CD14-positive monocyte (primary cell): ENCODE results near the gene S100A14. TPM values are rescaled to one million over a fixed set of nuclear protein-coding genes. Genes with fewer than 3 reads are reported as not detected.

ENCODE experiments used
- DNase-seq, 3 donors: peaks; one replicate each; pipeline ENCODE4 v3.0.0-alpha.2; 2011 to 2022
- H2AFZ ChIP-seq: 2 replicates; pipeline ENCODE4 v1.6.0; 2012; ENCODE audit warnings: mild to moderate bottlenecking, low read depth, low read length, inconsistent platforms; ENCODE audit not compliant: insufficient read depth, poor library complexity, severe bottlenecking
- H3K27ac ChIP-seq, 2 donors: 1 replicate in 1 of 2; 2 replicates in 1 of 2; pipeline ENCODE4 v1.5.1; 2012 to 2013; ENCODE audit warnings: low read length in 2 of 2, control low read depth in 1 of 2, inconsistent platforms in 1 of 2, low read depth in 1 of 2, mild to moderate bottlenecking in 1 of 2
- H3K27me3 ChIP-seq, 2 donors: one replicate each; pipeline versions ENCODE4 v1.6.0 to v1.6.1; 2011 to 2013; ENCODE audit warnings: low read length in 2 of 2; ENCODE audit not compliant: control insufficient read depth in 2 of 2, insufficient read depth in 2 of 2
- H3K36me3 ChIP-seq, 2 donors: replicated peaks in 1 of 2; 1 replicate in 1 of 2; 2 replicates in 1 of 2; pipeline versions ENCODE4 v1.5.1 to v1.6.1; 2012 to 2013; ENCODE audit warnings: low read length in 2 of 2, control low read depth in 1 of 2, inconsistent platforms in 1 of 2, mild to moderate bottlenecking in 1 of 2; ENCODE audit not compliant: insufficient read depth in 2 of 2, control insufficient read depth in 1 of 2
- H3K4me1 ChIP-seq, 2 donors: 1 replicate in 1 of 2; 2 replicates in 1 of 2; pipeline versions ENCODE4 v1.5.1 to v1.6.1; 2012 to 2013; ENCODE audit warnings: low read length in 2 of 2, control low read depth in 1 of 2, inconsistent platforms in 1 of 2, mild to moderate bottlenecking in 1 of 2, moderate library complexity in 1 of 2; ENCODE audit not compliant: insufficient read depth in 2 of 2, control insufficient read depth in 1 of 2
- H3K4me2 ChIP-seq: replicated peaks from 2 replicates; pipeline ENCODE3; 2012; ENCODE audit warnings: low read length, moderate library complexity, mild to moderate bottlenecking; ENCODE audit not compliant: poor library complexity, severe bottlenecking; ENCODE audit errors: extremely low read depth
- H3K4me3 ChIP-seq, 3 experiments: fragments of 200-600 bp in 1 of 3; sonication (generic) in 1 of 3; replicated peaks in 1 of 3; 1 replicate in 2 of 3; 2 replicates in 1 of 3; pipeline ENCODE4 v1.5.1; 2011 to 2013; ENCODE audit warnings: low read length in 3 of 3, mild to moderate bottlenecking in 3 of 3, control low read depth in 2 of 3, low read depth in 2 of 3, inconsistent platforms in 1 of 3, moderate library complexity in 1 of 3
- H3K79me2 ChIP-seq: 2 replicates; pipeline ENCODE4 v1.6.0; 2012; ENCODE audit warnings: mild to moderate bottlenecking, control low read depth, inconsistent platforms, low read length, moderate library complexity; ENCODE audit not compliant: insufficient read depth
- H3K9ac ChIP-seq: 2 replicates; pipeline ENCODE4 v1.6.0; 2017; ENCODE audit warnings: low read length, mild to moderate bottlenecking; ENCODE audit not compliant: insufficient read depth, poor library complexity, severe bottlenecking
- H3K9me3 ChIP-seq, 2 donors: replicated peaks in 1 of 2; 1 replicate in 1 of 2; 2 replicates in 1 of 2; pipeline versions ENCODE4 v1.5.1 to v1.6.1; 2012 to 2013; ENCODE audit warnings: low read length in 2 of 2, control low read depth in 1 of 2; ENCODE audit not compliant: control insufficient read depth in 1 of 2, insufficient read depth in 1 of 2
- H4K20me1 ChIP-seq: 2 replicates; pipeline ENCODE4 v1.6.0; 2012; ENCODE audit warnings: mild to moderate bottlenecking, low read length, control low read depth, moderate library complexity; ENCODE audit not compliant: insufficient read depth
- H3K27ac Mint-ChIP-seq, 7 donors: one replicate each; pipeline ENCODE4 v1.8.0; 2020; ENCODE audit warnings: mild to moderate bottlenecking in 7 of 7, mixed read lengths in 7 of 7, moderate library complexity in 6 of 7, inconsistent platforms in 2 of 7
- H3K27me3 Mint-ChIP-seq, 3 donors: one replicate each; pipeline ENCODE4 v1.8.0; 2021 to 2022; ENCODE audit warnings: low read depth in 3 of 3, mild to moderate bottlenecking in 3 of 3, mixed read lengths in 3 of 3, moderate library complexity in 3 of 3, inconsistent platforms in 1 of 3
- H3K36me3 Mint-ChIP-seq, 2 donors: one replicate each; pipeline ENCODE4 v1.8.0; 2020; ENCODE audit warnings: mixed read lengths in 2 of 2, inconsistent platforms in 1 of 2, mild to moderate bottlenecking in 1 of 2
- H3K4me1 Mint-ChIP-seq: one replicate; pipeline ENCODE4 v1.8.0; 2020; ENCODE audit warnings: mild to moderate bottlenecking, mixed read lengths
- H3K4me3 Mint-ChIP-seq, 2 donors: one replicate each; pipeline ENCODE4 v1.8.0; 2020; ENCODE audit warnings: mild to moderate bottlenecking in 2 of 2, mixed read lengths in 2 of 2, moderate library complexity in 1 of 2
- H3K9me3 Mint-ChIP-seq, 7 donors: one replicate each; pipeline ENCODE4 v1.8.0; 2020 to 2022; ENCODE audit warnings: mixed read lengths in 7 of 7, mild to moderate bottlenecking in 6 of 7, moderate library complexity in 6 of 7, inconsistent platforms in 2 of 7
- CTCF ChIP-seq: fragments of 200-600 bp; IDR thresholded peaks from one replicate; pipeline ENCODE4 v1.8.0; 2022; ENCODE audit warnings: antibody characterized with exemption, mild to moderate bottlenecking
- WGBS: methylation state at CpG from one replicate; pipeline ENCODE4 v1.1.5; 2013; ENCODE audit warnings: missing lambda C conversion rate; ENCODE audit not compliant: insufficient coverage; 5-methylcytosine and 5-hydroxymethylcytosine counted together
- intact Hi-C, 2 donors: fragments of 100-400 bp; cut with micrococcal nuclease; formaldehyde crosslinking; loops; one replicate each; pipeline versions ENCODE4 v1.15.0 to v1.15.1; 2023
- polyA plus RNA-seq, 3 donors: library from polyadenylated mRNA; depleted of rRNA in 1 of 3; unstranded in 2 of 3; stranded (reverse) in 1 of 3; fragments of 300-500 nt in 2 of 3; fragments of >200 nt in 1 of 3; fragmentation: Illumina TruSeq in 2 of 3; gene quantifications; 1 replicate in 2 of 3; 2 replicates in 1 of 3; pipeline ENCODE4 v1.2.3, GENCODE V29; 2012 to 2021

S100A14 gene
- polyA plus RNA-seq, 3 donors, result 0.08 TPM; not detected in 2

DNA sequence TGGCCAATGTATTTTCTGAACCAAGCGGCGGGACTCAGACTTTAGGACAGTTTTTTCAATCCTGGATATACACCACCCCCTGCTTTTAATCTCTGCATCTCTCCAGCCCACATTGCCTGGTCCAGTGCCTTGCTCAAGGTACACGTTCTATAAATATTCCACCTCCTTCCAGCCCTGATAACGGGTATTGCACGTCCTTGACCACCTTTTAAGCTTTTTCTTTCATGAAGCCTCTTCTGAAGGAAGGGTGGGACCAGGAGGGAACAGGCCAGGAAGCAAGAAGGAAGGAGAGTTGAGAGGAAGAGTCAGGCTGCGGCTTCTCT, 6.6 kb downstream of the S100A14 start:
- peak overlapping the region in 3 of 7 donors; percentile 12 to 60 (median 52) for H3K27ac Mint-ChIP-seq
- no peak overlapping the region for H3K4me3 ChIP-seq
- intact Hi-C loops, result no loop called here
- no peaks in the 10 kb centered on the region for H3K36me3 ChIP-seq
- no peak overlapping the region for H3K27ac ChIP-seq
- H3K9me3 Mint-ChIP-seq, result peaks cover 0 to 6% (median 0%) of the 10 kb centered on the region in 7 donors
- H3K9me3 ChIP-seq, result no peaks in the 10 kb centered on the region
- no peaks in the 10 kb centered on the region for H3K79me2 ChIP-seq
- H3K4me3 Mint-ChIP-seq, result no peak overlapping the region
- DNase-seq, result no peak
- H3K27me3 Mint-ChIP-seq, result peaks cover 2 to 3% (median 2%) of the 10 kb centered on the region in 3 donors
- 79% methylated on average over 3 of the region's 6 CpGs for WGBS
- no peak overlapping the region for H3K4me2 ChIP-seq
- H3K36me3 Mint-ChIP-seq, result no peaks in the 10 kb centered on the region
- no peaks in the 10 kb centered on the region for H4K20me1 ChIP-seq
- no peak overlapping the region for H3K9ac ChIP-seq
- no peak for TF ChIP-seq CTCF
- H3K27me3 ChIP-seq, result no peaks in the 10 kb centered on the region
- peaks cover 31% of the 10 kb centered on the region for H3K4me1 Mint-ChIP-seq
- H2AFZ ChIP-seq, result no peak overlapping the region
- H3K4me1 ChIP-seq, result peaks cover 19 to 27% of the 10 kb centered on the region in 2 donors

DNA sequence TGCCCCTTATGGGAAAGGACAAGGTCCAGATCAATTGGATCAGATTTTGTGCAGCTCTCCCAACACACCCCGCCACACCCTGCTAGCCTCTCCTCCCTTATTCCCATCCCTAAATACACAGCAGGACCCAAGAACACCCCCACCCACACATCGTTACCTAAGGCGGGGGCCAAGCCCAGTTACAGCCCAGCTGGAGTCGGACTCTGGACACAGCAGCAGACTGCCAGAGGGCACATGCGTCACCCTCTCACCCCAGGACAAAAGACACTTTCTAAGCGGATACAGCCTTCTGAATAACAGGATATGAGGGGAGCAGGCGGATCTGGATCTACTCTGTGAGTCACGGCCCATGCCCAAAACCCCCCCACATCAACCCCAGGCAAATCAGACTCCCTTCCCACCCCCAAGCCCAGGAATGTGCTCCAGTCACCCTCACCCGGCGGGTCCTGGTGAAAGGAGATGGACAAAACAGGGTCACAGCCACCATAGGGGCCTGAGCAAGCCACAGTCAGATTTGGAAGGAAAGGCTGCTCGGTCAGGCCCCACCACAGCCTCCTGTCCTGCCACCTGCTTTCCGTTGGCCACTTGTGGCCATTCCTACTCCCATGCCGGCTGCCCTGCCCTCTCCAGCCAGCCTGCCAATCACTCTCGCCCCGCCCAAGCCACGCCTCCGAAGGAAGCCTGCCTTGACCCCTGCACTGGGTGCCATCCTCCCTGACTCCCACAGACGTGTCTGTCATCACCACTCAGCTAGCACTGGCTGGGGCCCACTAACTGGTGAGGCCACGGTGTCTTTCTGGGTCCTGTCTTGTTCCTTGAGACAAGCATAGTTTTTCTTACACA, 7.2 kb downstream of the S100A14 start:
- Mint-ChIP-seq H3K4me1 (peaks cover 31% of the 10 kb centered on the region), H3K4me3 (no peak overlapping the region), H3K27me3 (peaks cover 2 to 3% (median 2%) of the 10 kb centered on the region in 3 donors), H3K36me3 (no peaks in the 10 kb centered on the region), H3K27ac (peak overlapping the region in 3 of 7 donors; percentile 24 to 62 (median 57)), H3K9me3 (peaks cover 0 to 6% (median 0%) of the 10 kb centered on the region in 7 donors)
- no peaks in the 10 kb centered on the region for H3K36me3 ChIP-seq
- H3K79me2 ChIP-seq, result no peaks in the 10 kb centered on the region
- DNase-seq, result no peak
- TF ChIP-seq CTCF, result no peak
- no peaks in the 10 kb centered on the region for H3K27me3 ChIP-seq
- no peaks in the 10 kb centered on the region for H3K9me3 ChIP-seq
- no peak overlapping the region for H3K4me2 ChIP-seq
- no peak overlapping the region for H3K27ac ChIP-seq
- H3K4me1 ChIP-seq, result peaks cover 19 to 27% of the 10 kb centered on the region in 2 donors
- no peak overlapping the region for H3K4me3 ChIP-seq
- intact Hi-C loops, result no loop called here
- no peak overlapping the region for H3K9ac ChIP-seq
- 88% methylated on average over 14 of the region's 19 CpGs for WGBS
- no peaks in the 10 kb centered on the region for H4K20me1 ChIP-seq
- H2AFZ ChIP-seq, result no peak overlapping the region
